Large intestine (tissue), 3 donors: ENCODE data around the gene LMTK2. TPM values are rescaled to one million over a fixed set of nuclear protein-coding genes. Genes with fewer than 3 reads are reported as not detected.

Experiments
- DNase-seq, 2 donors: peaks; one replicate each; pipeline versions ENCODE4 v3.0.0 to v3.0.0-alpha.2; 2013
- H3K27ac ChIP-seq: one replicate; pipeline ENCODE4 v1.5.1; 2013; ENCODE audit warnings: low read length
- H3K27me3 ChIP-seq: 2 replicates; pipeline ENCODE4 v1.6.1; 2013; ENCODE audit warnings: low read length; ENCODE audit not compliant: control insufficient read depth, insufficient read depth
- H3K36me3 ChIP-seq: 2 replicates; pipeline ENCODE4 v1.6.1; 2013; ENCODE audit warnings: low read length; ENCODE audit not compliant: control insufficient read depth, insufficient read depth
- H3K4me1 ChIP-seq: one replicate; pipeline ENCODE4 v1.6.1; 2013; ENCODE audit warnings: low read length; ENCODE audit not compliant: control insufficient read depth, insufficient read depth
- H3K4me3 ChIP-seq: one replicate; pipeline ENCODE4 v1.5.1; 2013; ENCODE audit warnings: low read length
- H3K9me3 ChIP-seq: one replicate; pipeline ENCODE4 v1.6.1; 2013; ENCODE audit warnings: mild to moderate bottlenecking, low read depth, low read length, moderate library complexity; ENCODE audit not compliant: control insufficient read depth
- WGBS: methylation state at CpG from one replicate; pipeline ENCODE4 v1.1.5; 2013; ENCODE audit warnings: low lambda C conversion rate; ENCODE audit not compliant: insufficient coverage; 5-methylcytosine and 5-hydroxymethylcytosine counted together
- polyA plus RNA-seq: library from polyadenylated mRNA; unstranded; fragments of 120-200 nt; gene quantifications from one replicate; pipeline ENCODE4 v1.2.1, GENCODE V29; 2013

The LMTK2 gene
- polyA plus RNA-seq, 1 donor: 19.4 TPM

GRCh38 chr7:98174334-98175259 lies 67.9 kb downstream of the LMTK2 start:
- H3K4me1 ChIP-seq: no peaks in the 10 kb centered on the region
- no peak overlapping the region for H3K27ac ChIP-seq
- H3K36me3 ChIP-seq: peaks cover 41% of the 10 kb centered on the region
- no peaks in the 10 kb centered on the region for H3K27me3 ChIP-seq
- no peaks in the 10 kb centered on the region for H3K9me3 ChIP-seq
- no peak for DNase-seq
- H3K4me3 ChIP-seq: no peak overlapping the region
- 91% methylated on average over 4 of the region's 20 CpGs for WGBS

DNA sequence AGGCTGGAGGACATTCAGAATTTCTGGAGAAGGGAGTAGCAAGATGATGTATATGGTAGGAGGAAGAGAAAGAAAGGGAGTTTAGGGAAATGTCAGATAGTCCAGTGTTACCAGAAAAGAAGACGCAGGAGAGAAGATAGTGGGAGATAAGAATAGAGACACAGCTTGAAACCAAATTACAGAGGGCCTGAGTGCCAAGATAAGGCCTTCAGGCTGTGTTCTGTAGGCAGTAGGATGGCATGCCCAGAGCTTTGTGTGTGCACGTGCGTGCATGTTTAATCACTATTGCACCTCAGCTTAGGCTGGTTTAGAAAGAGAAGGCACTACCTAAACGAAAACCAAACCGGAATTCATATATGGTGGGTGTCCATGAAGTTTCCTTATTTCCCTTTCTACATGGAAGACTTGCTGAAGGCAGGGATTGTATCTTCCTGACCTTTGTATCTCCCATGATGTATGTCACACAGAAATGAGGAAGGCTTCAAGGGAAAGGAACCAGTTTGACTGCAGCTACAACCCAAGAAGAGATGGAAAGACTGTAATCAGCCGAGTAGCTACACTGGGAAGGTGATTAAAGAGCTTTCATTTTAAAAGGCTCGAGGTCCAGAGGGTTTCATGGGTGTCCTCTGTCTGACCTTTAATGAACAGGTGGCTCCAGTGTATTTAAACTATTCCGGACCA lies 68.7 kb downstream of the LMTK2 start:
- peak; percentile 24 to 66 for DNase-seq
- Histone ChIP-seq H3K4me3 (no peak overlapping the region), H3K27ac (no peak overlapping the region), H3K27me3 (no peaks in the 10 kb centered on the region), H3K4me1 (no peaks in the 10 kb centered on the region), H3K36me3 (peaks cover 41% of the 10 kb centered on the region), H3K9me3 (no peaks in the 10 kb centered on the region)
- WGBS: 70% methylated on average over 3 of the region's 8 CpGs

DNA sequence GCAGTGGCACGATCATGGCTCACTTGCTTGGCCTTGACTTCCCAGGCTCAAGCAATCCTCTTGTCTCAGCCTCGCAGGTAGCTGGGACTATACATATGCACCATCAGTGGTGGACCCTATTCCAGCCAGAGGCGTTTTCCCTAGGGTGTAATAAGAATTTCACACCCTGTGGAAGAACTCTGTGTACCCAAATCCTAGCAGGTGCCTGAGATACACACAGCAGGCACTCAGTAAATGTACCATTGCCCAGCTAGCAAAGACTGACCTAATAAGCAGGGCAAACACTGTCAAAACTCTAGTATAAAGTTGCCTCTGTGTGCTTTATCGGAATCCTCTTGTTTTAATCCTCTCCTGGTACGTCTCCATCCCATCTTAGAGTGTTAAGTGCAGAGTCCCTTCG lies 70.9 kb downstream of the LMTK2 start:
- H3K9me3 ChIP-seq: no peaks in the 10 kb centered on the region
- H3K36me3 ChIP-seq: peaks cover 28% of the 10 kb centered on the region
- H3K27me3 ChIP-seq: no peaks in the 10 kb centered on the region
- no peak overlapping the region for H3K27ac ChIP-seq
- H3K4me3 ChIP-seq: no peak overlapping the region
- DNase-seq: no peak
- no CpG with 5 or more reads among the region's 6 CpGs for WGBS
- H3K4me1 ChIP-seq: no peaks in the 10 kb centered on the region

DNA sequence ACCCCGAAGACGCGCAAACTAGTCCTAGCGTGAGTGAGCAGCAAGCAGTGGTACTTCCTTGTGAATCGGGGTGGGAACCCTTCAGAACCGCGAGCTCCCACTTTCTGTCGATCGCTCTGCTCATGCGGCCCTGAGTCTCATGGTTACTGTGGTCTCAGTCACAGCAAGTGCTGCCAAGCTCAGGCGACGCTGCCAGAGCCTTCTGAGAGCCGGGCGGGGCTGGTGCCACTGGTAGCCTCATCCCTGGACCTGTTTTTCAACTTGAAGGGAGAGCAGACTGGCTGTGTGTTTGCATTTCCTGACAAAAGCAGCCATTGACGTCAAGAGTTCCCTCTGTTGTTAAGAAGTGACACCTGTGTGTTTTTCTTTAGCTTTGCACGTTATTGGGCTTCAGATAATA lies 71.7 kb downstream of the LMTK2 start:
- DNase-seq: peak; percentile 23 to 53
- 40% methylated on average over 1 of the region's 16 CpGs for WGBS

GRCh38 chr7:98178762-98179490 lies 72.3 kb downstream of the LMTK2 start:
- H3K27ac ChIP-seq: no peak overlapping the region
- no peaks in the 10 kb centered on the region for H3K9me3 ChIP-seq
- peaks cover 32% of the 10 kb centered on the region for H3K36me3 ChIP-seq
- no peaks in the 10 kb centered on the region for H3K4me1 ChIP-seq
- WGBS: no CpG with 5 or more reads among the region's 10 CpGs
- no peak for DNase-seq
- no peaks in the 10 kb centered on the region for H3K27me3 ChIP-seq
- H3K4me3 ChIP-seq: no peak overlapping the region

More for the DNA sequence above, 71.7 kb downstream of the LMTK2 start:
- Histone ChIP-seq H3K4me3 (no peak overlapping the region), H3K27me3 (no peaks in the 10 kb centered on the region), H3K27ac (no peak overlapping the region), H3K36me3 (peaks cover 28% of the 10 kb centered on the region), H3K9me3 (no peaks in the 10 kb centered on the region), H3K4me1 (no peaks in the 10 kb centered on the region)

- WGBS: 91% methylated on average over 7 of the region's 8 CpGs
- H3K27me3 ChIP-seq: no peaks in the 10 kb centered on the region
- no peaks in the 10 kb centered on the region for H3K4me1 ChIP-seq
- no peak for DNase-seq
- no peak overlapping the region for H3K27ac ChIP-seq
- H3K4me3 ChIP-seq: no peak overlapping the region
- H3K9me3 ChIP-seq: no peaks in the 10 kb centered on the region
- H3K36me3 ChIP-seq: peaks cover 23% of the 10 kb centered on the region
Measured at GRCh38 chr7:98180751-98181150, 74.1 kb downstream of the LMTK2 start.

GRCh38 chr7:98185101-98185500 lies 78.4 kb downstream of the LMTK2 start:
- Histone ChIP-seq H3K4me1 (no peaks in the 10 kb centered on the region), H3K36me3 (peaks cover 40% of the 10 kb centered on the region), H3K27me3 (no peaks in the 10 kb centered on the region), H3K9me3 (no peaks in the 10 kb centered on the region), H3K4me3 (no peak overlapping the region), H3K27ac (no peak overlapping the region)
- 100% methylated on average over 1 of the region's 7 CpGs for WGBS
- DNase-seq: no peak

DNA sequence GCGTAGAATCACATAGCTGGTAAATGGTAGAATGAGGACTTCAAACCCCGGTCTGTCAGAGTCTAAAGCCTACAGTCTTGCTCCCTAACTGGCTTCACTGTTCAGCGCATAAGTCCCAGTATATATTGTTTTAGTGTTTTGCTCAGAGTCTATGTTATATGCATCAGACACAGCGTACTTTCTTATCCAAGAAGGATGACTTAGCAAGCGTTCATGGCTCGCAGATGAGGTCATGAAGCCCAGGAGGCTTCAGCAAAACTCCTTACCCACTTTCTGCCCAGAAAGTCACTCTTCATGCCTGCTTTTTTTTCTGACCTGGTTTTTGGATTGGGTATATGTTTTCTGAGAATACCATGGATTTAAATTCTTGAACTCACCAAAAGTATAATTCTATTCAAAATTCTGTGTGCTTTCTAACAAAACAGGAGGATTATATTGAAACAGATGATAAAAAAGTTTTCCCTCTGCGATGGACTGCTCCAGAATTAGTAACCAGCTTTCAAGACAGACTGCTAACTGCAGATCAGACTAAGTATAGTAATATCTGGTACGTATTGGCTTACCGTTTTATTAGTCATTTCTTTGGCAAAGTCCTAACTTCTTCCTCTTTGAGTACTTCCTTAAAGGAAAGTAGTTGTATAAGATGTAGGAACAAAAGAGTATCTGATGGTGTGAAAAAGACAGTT lies 79.9 kb downstream of the LMTK2 start:
- H3K36me3 ChIP-seq: peaks cover 43% of the 10 kb centered on the region
- no peak overlapping the region for H3K4me3 ChIP-seq
- no peaks in the 10 kb centered on the region for H3K4me1 ChIP-seq
- 88% methylated on average over 3 of the region's 9 CpGs for WGBS
- no peaks in the 10 kb centered on the region for H3K9me3 ChIP-seq
- no peaks in the 10 kb centered on the region for H3K27me3 ChIP-seq
- H3K27ac ChIP-seq: no peak overlapping the region
- DNase-seq: no peak

GRCh38 chr7:98187138-98187502 lies 80.5 kb downstream of the LMTK2 start:
- H3K4me3 ChIP-seq: no peak overlapping the region
- 100% methylated on average over 1 of the region's 1 CpG for WGBS
- no peaks in the 10 kb centered on the region for H3K4me1 ChIP-seq
- H3K36me3 ChIP-seq: peaks cover 49% of the 10 kb centered on the region
- DNase-seq: no peak
- no peak overlapping the region for H3K27ac ChIP-seq
- no peaks in the 10 kb centered on the region for H3K27me3 ChIP-seq
- no peaks in the 10 kb centered on the region for H3K9me3 ChIP-seq

DNA sequence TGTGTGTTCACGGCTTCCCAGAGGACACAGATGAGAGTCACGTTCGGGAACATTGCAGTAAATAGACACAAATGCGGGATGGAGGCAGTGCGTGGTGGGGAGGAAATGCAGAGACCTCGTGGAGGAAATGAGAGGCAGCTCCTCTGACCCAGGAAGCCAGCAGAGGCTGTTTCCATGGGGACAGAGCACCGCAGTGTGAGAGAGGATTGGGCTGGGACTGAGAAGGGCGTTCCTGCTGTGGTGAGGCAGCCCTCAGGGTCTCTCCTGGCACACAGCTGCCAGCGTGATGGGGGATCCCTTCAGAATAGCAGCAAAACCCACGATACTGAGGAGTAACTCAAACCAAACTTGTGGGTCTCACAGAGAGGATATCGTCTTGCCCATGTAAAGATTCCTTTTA lies 82.9 kb downstream of the LMTK2 start:
- DNase-seq: no peak
- WGBS: no CpG with 5 or more reads among the region's 11 CpGs

More for the DNA sequence above, 82.9 kb downstream of the LMTK2 start:
- Histone ChIP-seq H3K4me3 (no peak overlapping the region), H3K27me3 (no peaks in the 10 kb centered on the region), H3K36me3 (peaks cover 68% of the 10 kb centered on the region), H3K9me3 (no peaks in the 10 kb centered on the region), H3K4me1 (no peaks in the 10 kb centered on the region), H3K27ac (no peak overlapping the region)
